Measurements from ENCODE around the gene CLIP1.

The CLIP1 gene

DNA sequence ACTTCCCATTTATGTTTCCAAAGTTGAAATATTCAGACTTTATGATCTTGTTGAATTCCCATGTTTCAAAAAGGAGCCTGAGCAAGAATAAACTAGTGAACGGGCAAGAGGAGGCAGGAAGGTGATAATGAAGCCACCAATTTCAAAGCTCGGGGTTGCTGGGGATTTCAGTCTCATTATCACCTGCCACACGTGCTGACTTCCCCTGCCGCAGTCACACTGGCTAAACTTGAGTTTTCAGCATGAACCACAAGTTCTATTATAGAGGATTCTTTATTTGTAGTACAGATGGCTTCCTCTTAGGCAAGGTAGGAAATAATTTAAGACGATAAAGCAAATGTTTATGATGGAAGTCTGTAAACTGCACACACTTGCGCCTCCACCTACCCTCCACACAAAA, 178.5 kb downstream of the CLIP1 start:
- no peak for DNase-seq

DNA sequence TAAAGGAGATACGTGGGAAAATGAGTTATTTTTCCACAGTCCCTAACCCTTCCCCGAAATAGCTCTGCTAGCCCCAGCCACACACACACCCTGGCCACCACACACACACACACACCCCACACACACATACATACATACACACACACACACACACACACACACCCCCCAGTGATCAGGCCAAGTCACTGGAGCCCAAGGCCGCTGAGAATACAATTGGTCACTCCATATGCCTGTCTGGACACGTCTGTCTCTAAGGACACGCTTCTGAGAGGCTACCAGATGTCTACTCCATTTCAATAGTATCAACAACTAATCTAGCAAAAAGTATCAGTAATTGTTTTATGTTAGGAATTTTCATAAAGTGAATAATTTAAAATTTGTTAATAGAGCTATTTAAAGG, 183.6 kb downstream of the CLIP1 start:
- no peak for DNase-seq

DNA sequence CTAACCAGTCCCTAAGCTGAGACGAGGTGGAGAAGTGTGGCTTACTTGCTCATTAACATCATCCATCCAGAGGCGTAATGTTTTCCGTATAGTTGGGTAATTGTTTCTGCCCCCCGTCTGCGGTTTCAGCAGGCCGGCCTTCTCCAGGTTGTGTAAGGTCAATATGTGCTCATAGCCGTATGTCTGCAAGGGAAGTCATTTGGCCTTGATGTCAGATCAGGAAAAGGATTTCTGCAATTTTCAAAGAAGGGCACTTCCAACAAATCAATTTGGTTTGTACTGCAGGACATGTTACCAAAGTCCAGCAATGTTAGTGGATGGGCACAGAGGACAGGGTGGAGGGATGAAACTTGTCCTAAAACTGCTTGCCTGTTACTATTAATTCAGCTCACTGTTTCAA, 186.7 kb downstream of the CLIP1 start:
- DNase-seq, result no peak

- DNase-seq, result no peak
These were observed 189.8 kb downstream of the CLIP1 start for GRCh38 chr12:122232691-122233090.

DNA sequence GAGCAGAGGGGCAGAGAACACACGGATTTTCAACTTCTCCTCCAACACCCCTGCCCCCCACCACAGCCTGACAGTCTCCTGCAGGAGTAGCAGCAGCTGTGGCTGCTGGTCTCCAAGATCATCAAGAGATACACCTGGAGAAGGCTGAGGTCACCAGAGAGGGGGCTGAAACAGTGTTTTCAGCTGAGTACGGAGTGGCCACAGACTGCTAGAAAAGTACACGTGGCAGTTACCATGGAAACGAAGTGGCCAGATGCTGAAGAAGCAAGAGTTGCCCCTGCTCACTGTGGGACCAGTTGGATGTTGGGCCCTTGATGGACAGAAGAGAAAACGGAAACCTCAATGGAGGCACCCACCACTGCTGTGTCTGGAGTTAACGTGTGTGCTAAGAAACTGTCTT, 191.7 kb downstream of the CLIP1 start:
- no peak for DNase-seq

DNA sequence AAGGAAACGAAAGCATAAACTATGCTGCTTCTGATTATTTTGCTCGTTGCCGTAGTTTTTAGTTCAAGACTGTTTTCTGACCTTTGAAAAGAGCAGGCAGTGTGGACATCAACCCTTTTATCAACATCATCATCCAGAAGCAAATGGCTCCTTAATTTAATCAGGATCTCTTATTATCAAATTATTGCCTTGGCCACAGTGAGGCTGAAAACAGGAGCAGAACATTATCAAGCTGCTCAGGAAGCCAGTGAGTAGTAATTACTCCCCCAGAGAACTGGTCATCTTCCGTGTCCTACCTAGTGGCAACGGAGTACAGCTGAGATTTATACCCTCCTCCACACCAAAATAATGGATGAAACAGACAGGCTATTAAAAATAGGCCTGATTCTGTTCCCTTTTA, 194.4 kb downstream of the CLIP1 start:
- DNase-seq, result no peak

- DNase-seq, result no peak
These were observed 195.1 kb downstream of the CLIP1 start for GRCh38 chr12:122227341-122227740.

GRCh38 chr12:122226366-122227125, 195.9 kb downstream of the CLIP1 start:
- no peak for DNase-seq

GRCh38 chr12:122225683-122226365, 196.6 kb downstream of the CLIP1 start, which contains the start of gene DIABLO:
Gene DIABLO (minus strand): TSS chr12:122226052. CDS start chr12:122226014, 38 bp downstream.
- peak; percentile 99 for DNase-seq

Measured in amniotic stem cell (primary cell).